NOMO-1 treated with DMSO at 0.1 percent for 48 hours (cell line): ENCODE data around the gene STAB1.
"Not testable (repeated sequence)": the region's sequence is repeated elsewhere in the genome, so short reads cannot be mapped to it uniquely, and the experiment has no call there.

ENCODE experiments used
- DNase-seq: peaks from one replicate; lab custom pipeline; 2025; ENCODE audit not compliant: unreplicated experiment; lab: John Stamatoyannopoulos, UW

STAB1 gene

DNA sequence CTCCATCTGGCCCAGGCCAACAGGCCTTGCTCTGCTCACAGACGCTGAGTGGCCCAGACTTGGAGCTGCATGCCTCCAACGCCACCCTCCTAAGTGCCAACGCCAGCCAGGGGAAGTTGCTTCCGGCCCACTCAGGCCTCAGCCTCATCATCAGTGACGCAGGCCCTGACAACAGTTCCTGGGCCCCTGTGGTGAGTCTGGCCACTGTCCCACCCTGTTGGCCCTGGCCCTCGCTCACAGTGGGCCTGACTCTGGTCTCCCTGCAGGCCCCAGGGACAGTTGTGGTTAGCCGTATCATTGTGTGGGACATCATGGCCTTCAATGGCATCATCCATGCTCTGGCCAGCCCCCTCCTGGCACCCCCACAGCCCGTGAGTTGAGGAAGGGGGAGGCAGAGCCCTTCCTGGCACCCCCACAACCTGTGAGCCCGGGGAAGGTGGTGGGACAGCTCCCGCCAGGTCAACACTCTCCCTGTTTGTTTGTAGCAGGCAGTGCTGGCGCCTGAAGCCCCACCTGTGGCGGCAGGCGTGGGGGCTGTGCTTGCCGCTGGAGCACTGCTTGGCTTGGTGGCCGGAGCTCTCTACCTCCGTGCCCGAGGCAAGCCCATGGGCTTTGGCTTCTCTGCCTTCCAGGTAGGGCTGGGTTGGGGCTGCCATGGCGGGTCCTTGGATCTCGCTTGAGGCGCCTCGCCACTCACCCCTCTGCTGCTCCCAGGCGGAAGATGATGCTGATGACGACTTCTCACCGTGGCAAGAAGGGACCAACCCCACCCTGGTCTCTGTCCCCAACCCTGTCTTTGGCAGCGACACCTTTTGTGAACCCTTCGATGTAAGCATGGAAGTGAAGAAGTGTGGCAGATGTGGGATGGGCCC is 28.5 kb downstream of the STAB1 start:
- DNase-seq = no peak

DNA sequence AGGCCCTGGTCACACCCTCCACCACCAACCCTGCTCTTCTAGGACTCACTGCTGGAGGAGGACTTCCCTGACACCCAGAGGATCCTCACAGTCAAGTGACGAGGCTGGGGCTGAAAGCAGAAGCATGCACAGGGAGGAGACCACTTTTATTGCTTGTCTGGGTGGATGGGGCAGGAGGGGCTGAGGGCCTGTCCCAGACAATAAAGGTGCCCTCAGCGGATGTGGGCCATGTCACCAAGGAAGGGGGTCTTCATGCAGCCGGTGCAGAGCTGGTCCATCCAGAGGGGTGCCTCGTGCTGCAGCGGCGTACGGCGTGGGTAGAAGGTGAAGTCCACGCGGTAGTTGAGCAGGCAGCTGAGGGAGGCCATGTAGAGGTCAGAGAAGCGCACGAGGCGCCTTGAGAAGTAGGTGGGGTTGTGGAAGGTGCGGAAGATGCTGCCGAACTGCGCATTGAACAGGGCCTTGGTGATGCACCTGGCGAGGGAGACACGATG is 29.2 kb downstream of the STAB1 start:
- DNase-seq = no peak

DNA sequence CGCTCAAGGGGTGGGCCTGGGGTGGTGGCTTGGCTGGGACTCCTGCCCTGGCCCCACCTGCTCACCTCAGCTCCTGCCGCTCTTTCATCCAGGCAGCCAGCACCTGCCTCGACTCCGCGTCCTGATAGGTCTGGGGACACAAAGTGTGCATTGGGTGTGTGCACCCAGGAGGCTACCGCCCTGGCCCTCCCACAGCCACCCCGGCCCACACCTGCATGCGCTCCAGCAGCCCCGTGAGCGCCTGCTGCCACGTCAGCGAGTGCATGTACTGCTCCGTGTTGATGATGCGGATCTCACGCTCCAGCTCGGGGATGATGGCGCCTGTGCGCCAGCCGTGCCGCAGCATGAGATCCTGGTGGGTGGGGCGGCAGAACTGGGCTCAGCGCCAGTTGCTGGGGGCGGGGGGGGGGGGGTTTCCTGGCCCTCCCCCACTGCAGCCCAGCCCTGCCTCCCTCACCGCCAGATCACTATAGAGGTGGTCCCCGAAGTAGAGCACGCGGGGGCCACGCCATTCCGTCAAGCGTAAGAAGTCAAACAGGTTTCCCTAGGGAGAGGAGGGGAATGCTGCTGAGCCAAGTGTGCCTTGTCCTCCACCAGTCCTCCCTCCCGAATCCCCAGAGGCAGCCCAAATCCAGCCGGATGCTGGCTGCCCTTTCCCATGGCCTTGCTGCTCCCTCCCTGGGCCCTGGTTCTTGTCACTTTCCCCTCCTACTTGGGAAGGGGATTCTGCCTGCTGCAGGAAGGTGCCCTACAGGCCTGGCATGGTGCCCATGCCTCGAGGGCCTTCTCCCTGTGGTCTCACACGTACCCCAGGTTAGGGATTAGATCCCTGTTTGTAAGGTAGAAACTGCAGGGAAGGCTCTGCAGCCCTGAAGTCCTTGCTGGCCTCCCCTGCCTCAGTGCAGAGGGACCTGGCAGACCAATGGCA is 29.9 kb downstream of the STAB1 start:
- DNase-seq = no peak

DNA sequence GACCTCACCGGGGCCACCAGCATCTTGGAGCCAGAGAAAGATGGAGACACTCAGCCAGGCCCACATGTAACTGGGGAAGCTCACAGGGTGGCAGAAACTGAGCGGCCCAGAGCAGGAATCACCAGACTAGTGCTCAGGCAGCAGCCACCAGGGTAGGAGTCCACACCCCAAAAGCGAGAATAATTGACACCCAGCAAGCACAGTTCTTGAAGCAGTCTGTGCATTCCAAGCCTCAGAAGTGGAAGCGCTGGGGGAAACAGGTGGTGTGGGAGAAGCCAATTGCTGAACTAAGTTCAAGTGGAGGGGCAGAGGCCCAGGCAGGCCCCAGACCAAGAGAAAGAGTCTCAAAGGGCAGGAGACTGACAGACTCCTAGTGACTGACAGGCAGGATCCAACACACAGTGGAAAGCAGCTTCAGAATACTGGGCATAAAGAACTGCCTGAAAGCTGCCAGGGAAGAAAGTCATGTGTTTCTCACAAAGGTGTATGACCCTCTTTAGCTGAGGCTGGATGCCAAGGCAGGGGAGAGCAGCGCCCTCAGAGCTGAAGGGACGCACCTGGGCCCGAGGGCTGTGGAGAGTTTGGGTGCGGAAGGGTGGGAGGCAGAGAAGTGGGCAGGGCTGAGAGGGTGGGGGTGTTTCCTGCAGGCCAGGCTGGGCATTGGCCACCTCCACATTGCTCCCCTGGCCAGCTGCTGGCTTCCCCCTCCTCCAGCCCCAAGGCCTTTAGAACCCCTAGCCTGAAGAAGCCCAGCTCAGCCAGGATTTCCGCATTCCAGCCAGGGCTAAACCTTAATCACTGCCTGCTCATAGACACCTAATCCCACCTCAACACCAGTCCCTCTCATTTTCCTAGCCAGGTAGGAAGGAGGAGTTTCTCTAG is 30.8 kb downstream of the STAB1 start:
- no peak for DNase-seq

DNA sequence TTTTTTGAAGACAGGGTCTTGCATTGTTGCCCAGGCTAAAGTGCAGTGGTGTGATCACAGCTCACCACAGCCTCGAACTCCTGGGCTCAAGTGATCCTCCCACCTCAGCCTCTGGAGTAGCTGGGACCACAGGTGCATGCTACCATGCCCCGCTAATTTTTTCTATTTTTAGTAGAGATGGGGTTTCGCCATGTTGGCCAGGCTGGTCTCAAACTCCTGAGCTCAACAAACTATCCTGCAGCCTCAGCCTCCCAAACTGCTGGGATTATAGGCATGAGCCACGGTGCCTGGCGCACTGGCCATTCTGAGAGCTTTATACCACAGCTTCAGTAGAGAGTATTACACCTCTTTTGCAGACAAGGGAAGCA is 31.5 kb downstream of the STAB1 start:
- DNase-seq = not testable (repeated sequence)

DNA sequence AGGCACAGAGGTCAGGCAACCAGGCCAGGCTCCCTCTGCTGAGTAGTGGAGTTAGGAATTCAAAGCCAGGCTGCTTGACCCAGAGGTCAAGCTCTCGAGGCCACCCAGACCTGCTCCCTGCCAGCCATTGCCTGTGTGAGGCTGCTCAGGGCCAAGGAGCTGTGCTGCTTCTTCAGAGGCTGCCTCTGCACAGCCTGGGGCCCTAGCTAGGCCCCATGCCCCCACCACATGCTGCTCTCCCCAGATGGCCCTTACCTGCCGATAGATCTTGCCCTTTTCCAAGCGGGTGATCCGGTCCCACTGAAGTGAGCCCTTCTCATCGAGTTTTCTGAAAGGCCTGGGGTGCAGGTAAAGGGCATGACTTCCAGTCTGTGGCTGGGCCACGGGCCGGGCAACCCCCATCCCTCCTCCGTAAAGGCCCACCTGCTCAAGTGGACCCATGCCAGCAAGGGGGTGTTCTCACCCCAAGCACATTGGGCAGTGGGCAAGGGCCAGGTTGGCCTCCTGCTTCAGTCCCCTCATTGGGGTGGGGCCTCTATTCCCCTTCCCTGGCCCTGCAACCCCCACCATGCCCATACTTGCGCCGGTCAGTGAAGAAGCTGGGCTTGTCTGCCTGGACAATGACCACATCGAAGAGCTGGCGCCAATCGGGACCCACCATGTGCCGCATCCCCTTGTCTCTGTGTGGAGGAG is 32.0 kb downstream of the STAB1 start:
- no peak for DNase-seq

DNA sequence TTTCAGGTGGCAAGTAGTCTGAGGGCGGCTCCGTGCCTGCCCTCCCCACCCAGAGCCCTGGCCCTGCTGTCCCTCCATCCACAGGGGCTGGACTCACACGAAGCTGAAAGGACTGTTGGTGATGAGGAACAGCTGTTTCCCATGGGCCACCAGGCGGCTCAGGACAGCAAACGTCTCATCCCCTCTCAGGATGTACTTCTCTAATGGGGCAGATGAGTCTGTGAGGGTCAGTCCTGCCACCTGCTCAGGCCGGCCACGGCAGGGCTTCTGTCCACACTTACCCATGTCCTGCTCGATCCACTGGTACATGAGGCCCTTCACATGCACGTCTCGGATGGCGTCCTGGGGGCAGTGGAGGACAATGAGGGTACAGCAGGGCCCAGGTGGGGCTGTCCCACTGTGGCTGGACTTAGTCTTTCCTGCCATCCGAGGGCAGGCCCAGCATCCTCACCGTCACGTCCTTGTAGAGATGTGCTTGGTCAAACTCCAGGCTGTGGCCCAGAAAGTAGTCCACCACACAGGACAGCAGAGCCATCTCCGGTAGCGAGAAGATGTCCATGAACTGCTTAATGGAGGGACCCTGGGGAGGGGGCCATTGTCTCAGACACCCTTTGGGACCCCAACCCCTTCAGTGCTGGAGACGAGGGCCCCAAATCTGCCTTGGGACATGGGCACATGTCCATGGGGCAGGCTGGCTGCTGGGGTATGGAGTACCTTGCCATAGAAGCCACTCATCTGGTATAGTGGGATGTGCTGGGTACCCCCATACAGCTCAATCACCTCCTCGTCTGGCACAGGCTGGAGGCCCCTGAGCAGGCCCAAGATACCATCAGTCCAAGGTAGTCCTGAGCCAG is 32.8 kb downstream of the STAB1 start:
- DNase-seq = no peak

DNA sequence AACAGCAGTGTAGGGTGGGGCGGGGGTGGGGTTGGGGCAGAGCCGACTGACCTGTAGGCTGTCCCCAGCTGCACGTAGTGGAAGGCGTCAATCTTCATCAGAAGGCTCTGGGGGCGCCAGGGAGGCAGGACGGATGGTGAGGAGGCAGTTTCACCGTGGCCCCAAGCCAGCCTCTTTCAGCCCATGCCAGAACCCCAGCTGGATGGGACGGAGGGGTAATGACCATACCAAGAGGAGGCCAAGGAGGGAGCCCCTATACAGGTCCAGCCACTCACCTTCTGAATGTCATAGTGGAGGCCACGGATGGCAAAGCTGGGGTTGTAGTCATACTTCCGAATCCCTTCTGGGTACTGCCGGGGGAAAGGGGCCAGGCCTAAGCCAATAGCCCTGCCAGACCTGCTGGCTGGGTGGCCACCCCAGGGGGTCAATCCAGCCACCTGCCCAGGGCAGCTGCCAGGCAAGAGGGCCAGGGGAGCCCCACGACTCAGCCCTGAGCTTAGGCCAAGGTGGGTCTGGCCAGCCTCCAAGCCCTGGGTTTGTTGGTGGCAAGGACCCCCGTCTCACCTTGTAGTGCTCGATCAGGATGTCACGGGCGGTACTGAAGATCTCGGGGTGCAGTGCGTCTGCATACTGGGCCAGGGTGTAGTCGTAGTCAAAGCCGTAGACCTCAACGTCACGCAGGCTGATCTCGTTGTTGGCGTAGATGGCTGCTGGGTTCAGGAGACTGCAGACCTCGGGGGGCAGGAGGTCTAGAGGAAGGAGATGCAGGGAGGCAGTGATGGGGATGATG is 33.6 kb downstream of the STAB1 start:
- no peak for DNase-seq

DNA sequence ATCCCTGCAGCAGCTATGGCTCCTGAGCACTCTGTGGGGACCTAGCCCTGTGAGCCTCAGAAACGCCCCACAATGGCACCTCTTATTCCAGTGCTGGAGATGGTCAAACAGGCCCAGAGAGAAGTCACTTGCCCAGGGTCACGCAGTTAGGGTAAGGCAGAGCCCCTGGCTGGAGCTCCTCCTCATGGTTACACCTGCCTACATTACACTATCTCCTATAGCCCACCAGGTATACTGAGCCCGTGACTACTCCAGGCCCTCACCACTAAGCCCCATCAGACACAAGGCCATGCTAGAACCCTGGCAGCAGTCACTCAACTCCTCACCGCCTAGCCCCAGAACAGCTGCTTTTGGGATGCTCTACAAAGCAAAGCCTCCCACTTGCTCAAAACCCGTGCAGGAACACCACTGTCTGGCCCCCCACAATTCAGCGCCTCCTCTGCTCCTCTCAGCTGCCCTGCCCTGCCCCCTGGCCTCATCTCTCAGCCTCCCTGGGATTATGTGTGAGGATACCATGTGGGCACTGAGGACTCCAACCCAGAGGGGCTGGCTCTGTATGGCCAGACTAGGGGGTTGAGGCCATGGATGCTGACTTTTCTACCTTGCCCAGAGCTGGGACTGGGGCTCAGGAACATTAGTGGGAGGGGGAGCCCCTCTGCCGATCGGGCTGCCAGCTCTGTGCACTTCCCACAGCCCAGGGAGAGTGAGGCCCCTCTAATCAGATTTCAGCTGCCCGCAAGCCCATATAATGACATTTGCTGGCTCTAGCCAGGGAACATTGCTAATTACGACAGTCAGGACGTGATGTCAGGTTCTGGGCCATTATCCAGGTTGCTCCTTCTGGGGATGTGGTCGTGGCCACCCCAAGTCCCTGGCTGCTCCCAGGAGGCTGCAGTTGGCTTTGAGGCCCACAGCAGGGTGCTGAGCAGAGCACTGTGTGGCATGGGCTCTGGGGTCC is 34.5 kb downstream of the STAB1 start:
- no peak for DNase-seq

DNA sequence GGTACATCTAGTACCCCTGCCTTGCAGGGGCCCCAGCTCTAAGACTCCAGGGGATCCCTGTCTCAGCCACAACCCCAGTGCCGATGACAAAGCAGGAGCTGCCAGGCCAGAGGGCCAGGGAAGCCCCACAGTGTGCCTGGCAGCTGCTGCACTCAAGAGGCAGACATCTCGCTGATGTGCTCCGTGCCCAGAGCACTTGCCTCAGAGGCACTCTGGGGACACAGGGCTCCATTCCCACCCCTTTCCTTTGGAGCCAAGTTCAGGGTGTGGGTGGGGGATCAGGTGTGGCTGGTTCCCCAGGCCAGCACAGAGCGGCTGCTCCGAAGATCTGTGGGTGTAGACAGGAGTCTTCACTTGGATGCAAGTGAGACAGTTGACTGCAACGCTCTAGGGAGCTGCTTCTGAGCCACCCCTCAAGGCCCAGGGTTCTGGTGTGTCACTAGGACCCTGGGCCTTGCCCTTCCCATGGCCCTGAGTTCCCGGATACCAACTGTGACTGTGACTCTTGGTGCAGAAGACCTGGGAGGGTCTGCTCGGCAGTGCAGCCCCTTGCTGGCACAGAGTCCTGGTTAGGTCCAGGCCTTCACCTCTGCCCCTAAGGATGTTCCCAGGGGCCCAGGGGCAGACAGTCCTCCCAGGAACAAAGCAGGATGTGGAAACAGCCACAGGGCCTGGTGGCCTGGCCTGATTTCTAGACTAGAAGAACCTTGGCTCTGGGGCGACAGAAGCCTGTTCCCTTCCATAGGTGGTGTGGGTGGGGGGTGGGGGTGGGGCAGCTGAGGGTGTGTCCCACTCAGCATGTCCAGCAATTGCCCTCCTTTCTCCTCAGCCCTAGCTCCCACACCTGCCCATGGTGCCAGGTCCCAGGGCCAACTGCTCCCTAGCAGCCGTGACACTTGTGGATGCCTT is 36.0 kb downstream of the STAB1 start:
- no peak for DNase-seq

DNA sequence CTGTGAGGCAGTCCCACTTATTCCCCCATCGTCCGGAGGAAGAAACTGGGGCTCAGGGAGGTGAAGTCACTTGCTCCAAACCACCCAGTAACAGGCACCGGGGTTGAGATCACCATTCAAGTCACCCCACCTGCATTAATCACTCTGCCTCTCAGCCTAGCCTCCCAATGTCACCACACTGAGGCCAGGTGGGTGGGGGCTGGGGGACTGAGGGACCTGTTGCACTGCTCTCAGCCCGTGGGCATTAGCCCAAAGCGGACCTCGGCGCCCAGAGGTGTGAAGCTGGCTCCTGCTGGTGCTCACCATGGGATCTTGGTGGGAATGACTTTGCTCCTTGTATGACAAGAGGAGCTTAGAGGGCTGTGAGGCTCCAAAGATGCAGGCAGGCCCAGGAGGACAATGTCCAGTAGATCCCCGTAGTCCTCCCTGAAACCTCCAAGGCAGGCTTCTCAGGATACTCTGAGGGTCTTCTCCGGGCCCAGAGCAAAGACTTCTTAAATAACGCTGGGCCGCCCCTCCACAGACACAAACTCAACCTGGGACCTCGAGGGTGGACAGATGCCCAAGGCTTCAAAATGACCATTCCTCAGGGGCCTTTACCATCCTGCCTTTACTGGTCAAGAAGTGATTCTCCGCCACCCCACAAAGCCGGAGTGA is 36.9 kb downstream of the STAB1 start:
- DNase-seq = no peak

DNA sequence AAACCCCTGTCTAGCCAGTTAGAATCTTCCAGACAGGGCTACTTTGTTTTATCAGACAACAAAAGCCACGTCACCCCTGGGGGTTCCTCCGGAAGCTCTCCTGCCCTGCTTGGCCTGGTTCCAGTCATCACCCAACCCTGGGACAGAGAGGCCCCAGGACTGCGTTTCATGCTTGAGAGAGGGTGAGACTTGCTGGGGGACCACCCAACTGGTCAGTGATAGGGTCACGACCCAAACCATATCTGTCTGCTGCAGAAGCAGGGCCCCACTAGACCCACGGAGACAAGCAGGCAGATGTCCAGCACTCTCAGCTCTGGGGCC is 37.3 kb downstream of the STAB1 start:
- peak; percentile 30 for DNase-seq

DNA sequence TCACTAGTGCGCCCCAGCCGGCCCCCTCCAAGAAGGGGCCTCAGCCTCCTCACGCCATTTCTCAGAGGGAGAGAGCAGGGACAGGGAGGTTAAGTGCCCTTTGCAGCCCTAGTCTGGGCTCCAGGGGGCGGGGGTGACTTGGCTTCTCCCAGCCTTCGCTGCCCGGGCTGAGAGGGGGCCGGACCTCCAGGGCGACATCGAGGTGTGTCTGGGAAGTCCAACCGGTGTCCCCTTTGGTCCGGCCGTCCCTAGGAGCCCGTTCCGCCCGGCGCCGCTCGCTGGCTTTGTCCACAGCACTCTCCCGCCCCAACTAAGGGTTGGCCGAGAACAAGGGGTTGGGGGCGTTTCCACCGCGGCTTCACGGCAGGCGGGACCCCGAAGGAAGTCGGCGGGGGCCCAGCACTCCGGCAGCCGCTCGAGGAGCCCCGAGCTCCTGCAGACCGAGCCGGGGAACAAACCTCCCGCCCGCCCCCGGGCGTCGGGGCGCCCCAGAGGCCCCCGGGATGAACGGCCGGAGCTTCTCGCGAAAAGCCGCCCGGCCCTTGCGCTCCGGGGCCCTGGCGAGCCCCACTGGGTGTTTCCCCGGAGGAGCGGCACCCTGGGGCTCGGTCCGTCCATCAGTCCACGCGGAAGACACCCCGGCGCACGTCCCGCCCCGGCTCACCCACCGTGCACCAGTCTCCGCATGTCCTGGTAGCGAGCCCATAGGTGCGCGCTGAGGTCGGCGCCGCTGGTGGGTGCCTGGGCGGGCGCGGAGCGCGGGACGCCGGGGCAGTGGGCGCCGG is 37.9 kb downstream of the STAB1 start:
- no peak for DNase-seq

DNA sequence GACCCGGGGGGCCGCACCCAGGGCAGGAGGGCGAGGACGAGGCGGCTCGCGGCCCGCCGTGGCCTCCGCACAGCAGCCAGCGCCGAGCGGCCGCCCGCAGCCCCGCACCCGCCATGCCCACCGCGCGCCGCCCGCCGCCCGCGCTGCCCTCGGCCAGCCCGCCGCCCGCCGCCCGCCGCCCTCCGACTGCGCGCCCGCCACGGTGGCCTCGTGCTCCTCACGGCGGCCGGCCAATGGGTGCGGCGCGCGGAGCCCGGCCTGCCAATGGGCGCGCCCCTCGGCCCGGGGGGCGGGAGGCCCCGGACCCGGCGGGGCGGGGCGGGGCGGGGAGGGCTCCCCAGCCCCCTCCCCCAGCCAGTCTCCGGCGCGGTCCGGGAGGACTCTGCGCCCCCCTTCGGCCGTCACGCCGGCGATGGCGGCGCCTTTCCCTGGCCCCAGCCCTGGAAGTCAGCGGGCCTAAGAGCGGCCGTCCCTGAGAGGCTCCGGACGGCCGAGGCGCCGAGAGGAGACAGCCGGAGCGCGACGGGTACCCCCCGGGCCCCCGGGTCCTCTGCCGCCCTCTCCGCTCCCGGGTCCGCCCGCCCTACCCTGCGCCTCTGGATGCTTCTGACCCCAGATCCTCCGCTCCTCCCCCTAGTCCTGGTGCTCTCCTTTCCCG is 38.6 kb downstream of the STAB1 start, which contains the start of gene NT5DC2:
TSS of gene NT5DC2 (minus strand) at position 235 of the 658 bp plus-strand sequence. CDS start at position 115, 120 bp downstream.
- DNase-seq = peak; percentile 58
